A204.1 (cell line): Measurements from ENCODE around the gene EVA1C.
"Not testable (repeated sequence)": the region's sequence is repeated elsewhere in the genome, so short reads cannot be mapped to it uniquely, and the experiment has no call there.

Experiments used
- FAIRE-seq: peaks from 2 replicates; lab custom pipeline; 2012; peaks lifted over from hg19 to GRCh38; lab: Jason Lieb, UNC

EVA1C gene

GRCh38 chr21:32424674-32425073, 12.2 kb downstream of the EVA1C start:
- no peak for FAIRE-seq

- FAIRE-seq = no peak
Observed at GRCh38 chr21:32425628-32426027, 13.1 kb downstream of the EVA1C start.

GRCh38 chr21:32426066-32426465, 13.6 kb downstream of the EVA1C start:
- no peak for FAIRE-seq

- no peak for FAIRE-seq
Observed at GRCh38 chr21:32426592-32427051, 14.1 kb downstream of the EVA1C start.

GRCh38 chr21:32427958-32428623, 15.6 kb downstream of the EVA1C start:
- FAIRE-seq = no peak

GRCh38 chr21:32432982-32433660, 20.6 kb downstream of the EVA1C start:
- not testable (repeated sequence) for FAIRE-seq

- FAIRE-seq = no peak
Observed at GRCh38 chr21:32437729-32438128, 25.2 kb downstream of the EVA1C start.

GRCh38 chr21:32442566-32443318, 30.2 kb downstream of the EVA1C start:
- no peak for FAIRE-seq

- no peak for FAIRE-seq
Observed at GRCh38 chr21:32445101-32445500, 32.6 kb downstream of the EVA1C start.

- FAIRE-seq = not testable (repeated sequence)
Observed at GRCh38 chr21:32446440-32446839, 33.9 kb downstream of the EVA1C start.

GRCh38 chr21:32447224-32447623, 34.7 kb downstream of the EVA1C start:
- no peak for FAIRE-seq

- no peak for FAIRE-seq
Observed at GRCh38 chr21:32448803-32449594, 36.5 kb downstream of the EVA1C start.

GRCh38 chr21:32450881-32451701, 38.6 kb downstream of the EVA1C start:
- FAIRE-seq = not testable (repeated sequence)

GRCh38 chr21:32452191-32452590, 39.7 kb downstream of the EVA1C start:
- FAIRE-seq = not testable (repeated sequence)

GRCh38 chr21:32452641-32453040, 40.1 kb downstream of the EVA1C start:
- FAIRE-seq = no peak

GRCh38 chr21:32455548-32455947, 43.0 kb downstream of the EVA1C start:
- no peak for FAIRE-seq

- FAIRE-seq = no peak
Observed at GRCh38 chr21:32456497-32456918, 44.0 kb downstream of the EVA1C start.

GRCh38 chr21:32457360-32457840, 44.9 kb downstream of the EVA1C start:
- no peak for FAIRE-seq

- no peak for FAIRE-seq
Observed at GRCh38 chr21:32457962-32458361, 45.5 kb downstream of the EVA1C start.

GRCh38 chr21:32459972-32460371, 47.5 kb downstream of the EVA1C start:
- no peak for FAIRE-seq

- no peak for FAIRE-seq
Observed at GRCh38 chr21:32461503-32461902, 49.0 kb downstream of the EVA1C start.
